ENCODE data around the gene NTRK2.
"Not testable (repeated sequence)": the region's sequence is repeated elsewhere in the genome, so short reads cannot be mapped to it uniquely, and the experiment has no call there.

The NTRK2 gene

DNA sequence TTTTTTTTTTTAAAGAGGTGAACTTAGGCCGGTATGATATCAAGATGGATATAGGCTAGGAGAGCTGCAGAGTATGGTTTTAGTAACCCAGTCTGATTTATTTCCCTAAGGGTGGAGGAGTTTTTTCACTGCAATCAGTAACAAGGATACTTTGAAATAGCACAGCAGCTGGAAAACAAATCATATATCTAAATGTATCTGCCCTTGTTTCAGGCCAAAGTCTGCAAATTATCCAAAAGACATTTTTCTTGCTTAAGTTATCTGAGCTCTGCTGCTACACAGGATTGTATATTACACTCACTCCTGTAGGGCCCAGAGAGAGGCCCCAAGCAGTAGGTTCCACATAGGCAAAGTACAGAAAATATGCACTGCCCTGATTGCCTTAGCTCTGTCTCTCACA lies 222.4 kb downstream of the NTRK2 start:
- no peak for DNase-seq (ENCODE audit: low read depth in 2 of 2)

DNA sequence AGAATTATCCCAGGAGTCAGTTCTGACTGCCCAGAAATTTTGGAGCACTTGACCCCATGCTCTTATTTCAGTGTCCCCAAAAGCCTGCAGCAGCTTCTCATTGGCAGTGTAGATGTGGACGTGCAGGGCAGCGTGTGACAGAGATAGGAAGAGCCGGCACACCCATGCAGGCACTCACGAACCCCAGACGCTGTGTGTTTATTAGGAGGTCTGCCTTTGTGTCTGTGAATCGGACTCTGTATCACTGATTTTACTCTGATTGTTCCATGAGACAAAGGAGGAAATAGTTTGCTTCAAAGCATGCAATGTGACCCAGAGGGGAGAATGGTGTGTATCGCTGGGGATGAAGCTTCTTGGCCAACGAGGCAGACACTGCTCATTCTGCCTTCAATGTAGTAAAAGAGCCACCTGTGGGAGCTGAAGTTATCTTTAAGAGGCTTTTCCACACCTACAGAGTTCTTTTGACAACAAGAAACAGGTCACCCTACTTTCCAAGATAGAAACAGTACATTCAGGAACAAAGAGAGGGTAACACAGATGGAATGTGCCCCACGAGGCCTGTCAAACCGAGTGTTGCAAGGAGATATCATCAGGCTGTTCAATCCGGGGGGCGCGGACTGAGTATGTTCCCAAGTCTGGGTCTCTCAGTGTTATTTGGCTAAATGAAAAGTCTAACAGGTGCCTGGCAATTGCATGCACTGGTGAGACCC lies 224.0 kb downstream of the NTRK2 start:
- DNase-seq (ENCODE audit: low read depth in 2 of 2) = no peak

DNA sequence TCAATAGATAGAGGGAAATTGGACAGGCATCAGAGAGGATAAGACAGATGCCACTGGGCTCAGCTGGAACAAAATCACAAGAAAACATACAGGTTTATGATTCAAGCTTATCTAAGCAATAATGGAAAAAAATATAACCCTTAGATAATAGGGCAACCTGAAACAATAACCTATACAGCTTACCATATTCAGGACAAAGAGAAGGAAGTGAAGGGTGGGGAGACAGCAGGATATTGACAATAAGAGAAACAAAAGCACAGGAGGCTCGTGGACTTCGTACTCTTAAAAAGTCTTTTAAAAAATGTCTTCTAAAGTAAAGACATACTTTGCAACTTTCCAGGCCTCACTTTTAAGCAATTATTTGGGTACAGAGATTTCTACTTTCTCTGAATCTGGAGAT lies 225.3 kb downstream of the NTRK2 start:
- DNase-seq (ENCODE audit: low read depth in 2 of 2) = no peak

DNA sequence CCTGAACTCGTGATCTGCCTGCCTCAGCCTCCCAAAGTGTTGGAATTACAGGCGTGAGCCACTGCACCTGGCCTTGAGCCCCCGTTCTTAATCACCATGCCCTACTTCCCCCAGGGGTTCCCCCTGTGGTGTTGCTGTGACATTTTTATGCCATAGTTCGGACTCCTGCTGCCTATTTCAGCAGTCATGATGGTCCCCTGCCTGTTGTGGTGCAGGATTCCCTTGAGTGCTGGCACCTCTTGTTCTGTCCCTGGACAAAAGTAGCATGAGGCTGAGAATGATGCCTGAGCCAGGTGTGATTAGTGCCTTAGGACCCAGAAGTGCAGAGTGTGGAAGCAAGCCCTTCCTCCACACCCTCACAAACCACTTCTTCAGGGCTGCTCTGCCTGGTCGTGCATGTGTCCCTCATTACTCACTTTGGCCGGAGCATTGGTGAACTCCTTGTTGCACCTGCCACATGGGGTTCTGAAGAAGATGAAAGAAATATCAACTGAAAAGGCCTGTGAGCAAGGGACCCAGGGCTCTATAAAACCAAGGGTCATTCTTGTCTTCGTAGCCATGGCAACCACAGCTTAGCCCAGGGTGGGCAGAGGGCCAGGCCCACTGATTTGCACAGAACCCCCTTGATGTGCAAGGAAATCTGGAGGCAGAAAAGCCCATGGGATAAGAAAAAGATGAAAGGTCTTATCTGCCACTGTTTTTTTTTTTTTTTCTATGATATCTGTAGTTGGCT lies 228.0 kb downstream of the NTRK2 start:
- DNase-seq (ENCODE audit: low read depth in 2 of 2) = no peak

DNA sequence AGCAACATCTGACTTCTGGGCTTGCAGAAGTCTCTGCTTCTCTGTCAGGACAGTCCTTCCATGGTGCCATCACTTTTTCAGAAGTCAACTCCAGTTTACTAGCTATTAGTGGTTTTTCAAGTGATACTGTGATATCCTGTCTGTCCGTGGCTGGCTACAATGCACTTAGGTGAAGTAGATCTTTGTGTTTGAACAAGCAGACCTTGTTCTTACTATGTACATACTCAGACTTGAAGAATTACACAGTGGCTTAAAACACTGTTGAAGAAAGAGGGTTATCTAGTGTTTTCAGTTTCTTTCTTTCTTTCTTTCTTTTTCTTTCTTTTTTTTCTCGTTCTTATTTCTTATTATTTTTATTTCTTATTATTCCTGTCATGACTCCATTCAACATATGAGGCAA lies 228.7 kb downstream of the NTRK2 start:
- no peak for DNase-seq (ENCODE audit: low read depth in 2 of 2)

DNA sequence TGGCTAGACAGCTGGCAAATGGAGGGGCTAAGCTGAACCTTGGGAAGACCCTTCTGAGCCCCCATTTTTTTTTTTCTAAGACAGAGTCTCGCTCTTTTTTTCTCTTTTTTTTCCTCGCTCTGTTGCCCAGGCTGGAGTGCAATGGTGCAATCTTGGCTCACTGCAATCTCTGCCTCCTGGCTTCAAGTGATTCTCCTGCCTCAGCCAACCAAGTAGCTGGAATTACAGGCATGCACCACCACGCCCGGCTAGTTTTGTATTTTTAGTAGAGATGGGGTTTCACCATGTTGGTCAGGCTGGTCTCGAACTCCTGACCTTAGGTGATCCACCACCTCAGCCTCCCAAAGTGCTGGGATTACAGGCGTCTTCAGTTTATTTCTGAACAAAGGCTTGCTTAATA lies 229.1 kb downstream of the NTRK2 start:
- not testable (repeated sequence) for DNase-seq (ENCODE audit: low read depth in 2 of 2)

DNA sequence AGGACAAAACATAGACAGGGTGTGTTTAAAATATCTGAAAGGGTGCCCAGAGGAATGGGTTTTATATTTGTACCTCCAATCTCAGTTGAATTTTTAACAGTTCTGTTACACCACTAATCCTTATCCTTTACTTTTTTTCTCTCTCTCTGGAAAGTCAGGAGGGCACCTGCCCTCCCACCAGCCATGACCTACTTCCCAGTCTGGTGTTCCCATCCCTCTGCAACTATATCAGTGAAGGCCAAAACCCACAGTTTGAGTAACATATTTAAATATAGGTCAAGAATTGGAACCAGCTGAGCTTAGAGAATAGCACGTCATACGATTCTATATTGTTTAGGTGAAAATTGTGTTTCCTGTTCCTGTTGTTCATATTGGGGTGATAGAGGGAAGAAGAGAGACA lies 229.8 kb downstream of the NTRK2 start:
- DNase-seq (ENCODE audit: low read depth in 2 of 2) = no peak

DNA sequence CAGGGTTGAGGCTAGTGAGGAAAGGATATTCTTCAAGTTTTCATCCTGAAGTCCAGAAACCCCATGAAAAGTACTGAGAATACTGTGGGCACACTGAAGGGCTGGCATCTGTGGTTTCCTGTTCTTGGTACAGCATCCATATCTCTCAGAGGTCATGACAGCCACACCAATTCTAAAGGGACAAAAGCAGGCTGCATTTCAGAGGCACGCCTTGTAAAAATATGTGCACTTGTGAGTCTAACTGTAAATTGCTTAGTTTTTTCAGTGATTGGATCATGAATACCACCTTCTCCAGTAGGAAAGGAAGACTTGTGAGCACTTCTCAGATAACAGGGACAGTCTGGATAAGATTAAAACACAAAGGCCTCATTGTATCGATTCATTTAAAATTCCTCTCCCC lies 230.9 kb downstream of the NTRK2 start:
- DNase-seq (ENCODE audit: low read depth in 2 of 2) = no peak

DNA sequence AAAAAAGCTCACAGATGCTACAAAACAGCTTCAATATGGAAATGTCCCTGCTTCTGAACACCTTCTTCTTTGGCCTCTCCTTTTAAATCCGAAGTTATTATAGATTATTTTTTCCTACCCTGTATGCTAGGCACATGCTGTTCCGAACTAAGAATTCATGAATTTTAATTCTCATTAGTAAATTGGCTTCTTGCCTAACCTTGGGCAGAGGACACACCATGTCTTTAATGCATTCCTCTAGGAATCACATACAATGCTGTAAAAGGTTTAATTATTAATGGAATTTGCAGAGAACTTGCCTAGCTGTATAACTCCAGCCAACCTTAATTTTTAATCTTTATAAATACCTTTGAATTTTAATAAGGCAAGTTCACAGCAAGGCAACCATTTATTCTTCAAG lies 234.4 kb downstream of the NTRK2 start:
- no peak for DNase-seq (ENCODE audit: low read depth in 2 of 2)

DNA sequence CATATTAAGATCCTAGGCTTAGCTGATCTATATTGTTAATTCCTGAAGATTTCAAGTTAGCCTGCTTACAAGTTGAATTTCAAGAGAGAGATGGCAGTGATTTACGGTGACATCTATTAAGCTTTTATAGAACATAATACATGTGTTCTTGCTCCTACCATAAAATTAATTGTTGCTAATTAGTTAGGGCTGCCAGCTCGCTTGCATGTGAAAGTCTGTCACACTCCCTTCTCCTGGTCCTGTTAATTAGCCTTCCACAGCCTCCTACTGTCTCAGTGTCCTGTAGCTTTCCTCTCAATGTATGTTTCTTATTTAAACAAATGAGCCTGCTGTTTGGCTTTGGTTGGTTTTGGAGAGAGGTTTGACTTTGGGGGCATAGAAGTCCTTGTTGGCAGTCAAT lies 247.2 kb downstream of the NTRK2 start:
- DNase-seq (ENCODE audit: low read depth in 2 of 2) = no peak

DNA sequence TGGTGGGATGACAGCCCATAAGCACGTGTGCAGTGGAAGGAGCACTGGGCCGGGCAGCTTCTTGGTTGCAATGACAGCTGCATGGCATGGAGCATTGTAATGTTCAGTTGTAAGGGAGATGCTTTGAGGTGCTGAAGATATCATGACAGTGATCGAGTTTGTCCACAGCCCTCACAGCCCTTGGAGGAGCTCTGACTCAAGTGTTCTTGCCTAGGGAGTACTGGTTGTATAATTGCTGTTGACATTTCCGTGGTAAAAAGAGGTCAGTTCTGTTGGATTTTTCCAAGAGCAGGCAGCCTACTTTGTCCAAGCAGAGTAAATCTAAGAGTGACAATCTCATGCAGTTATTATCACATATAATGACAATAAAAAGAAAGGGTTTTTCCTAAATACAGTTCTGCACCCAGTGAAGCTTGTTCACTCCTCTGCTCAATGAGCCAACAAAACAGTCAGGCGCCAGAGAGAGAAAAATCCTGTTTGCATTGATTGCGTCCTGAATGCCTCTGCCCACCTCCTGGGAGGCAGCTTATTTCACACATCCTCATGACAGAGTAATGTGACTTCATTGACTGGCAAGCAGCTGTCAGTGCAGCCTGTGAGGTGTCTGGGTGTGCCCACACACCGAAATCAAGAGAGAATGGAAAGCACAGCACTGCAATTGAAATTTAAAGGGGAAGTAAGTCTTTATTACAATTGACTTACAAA lies 248.0 kb downstream of the NTRK2 start:
- DNase-seq (ENCODE audit: low read depth in 2 of 2) = no peak

DNA sequence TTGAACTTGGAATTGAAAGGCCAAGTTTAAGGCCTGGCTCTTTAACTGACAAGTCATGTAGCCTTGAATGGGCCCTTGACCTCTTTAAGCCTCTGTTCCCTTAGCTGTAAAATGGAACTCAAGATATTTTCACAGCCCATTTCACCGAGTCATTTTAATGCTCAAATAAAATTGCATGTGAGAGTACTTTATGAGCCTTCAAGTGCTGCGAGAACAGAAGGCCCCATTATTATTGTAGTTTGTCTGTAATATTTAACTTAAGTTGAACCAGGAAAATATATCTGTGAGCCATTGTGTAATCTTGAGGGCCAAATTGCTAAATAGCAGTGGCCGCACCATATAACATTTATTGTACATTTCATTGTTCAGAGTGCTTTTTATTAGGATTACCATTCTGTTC lies 249.9 kb downstream of the NTRK2 start:
- no peak for DNase-seq (ENCODE audit: low read depth in 2 of 2)

DNA sequence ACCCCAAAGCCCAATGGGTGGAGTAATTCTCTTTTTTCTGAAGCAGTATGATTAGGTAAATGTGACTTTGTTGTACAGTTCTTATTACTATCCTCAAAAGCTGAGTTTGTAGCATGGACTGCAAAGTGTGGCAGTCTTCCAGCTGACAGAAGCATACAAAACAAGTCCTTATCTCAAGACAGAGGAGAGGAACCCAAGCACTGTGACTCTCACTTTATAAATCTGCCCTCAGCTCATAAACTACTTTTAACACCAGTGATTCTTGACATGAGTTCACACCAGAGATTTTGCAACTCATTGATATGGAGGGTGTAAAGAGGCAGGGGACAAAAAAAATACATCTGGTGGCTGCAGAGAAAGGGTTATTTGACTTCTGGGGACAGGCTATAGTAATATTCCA lies 251.6 kb downstream of the NTRK2 start:
- DNase-seq (ENCODE audit: low read depth in 2 of 2) = no peak

DNA sequence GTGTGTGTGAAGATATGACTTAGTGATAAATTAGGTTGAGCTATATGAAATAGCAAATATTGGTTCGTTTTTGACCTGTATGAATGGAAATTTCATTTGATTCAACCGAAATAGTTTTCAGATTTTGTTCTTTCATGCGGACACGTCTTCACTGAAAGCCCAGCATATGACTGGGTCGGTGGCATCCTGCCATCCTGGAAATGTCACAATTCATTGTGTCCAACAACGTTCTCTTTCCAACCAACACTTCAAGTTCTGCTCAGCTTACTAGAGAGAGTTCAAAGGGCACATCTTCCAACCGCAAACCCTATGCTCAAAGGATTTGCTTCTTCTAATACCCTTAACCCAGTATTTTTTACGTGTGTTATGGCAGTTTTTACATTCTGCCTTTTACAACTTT lies 252.5 kb downstream of the NTRK2 start:
- no peak for DNase-seq (ENCODE audit: low read depth in 2 of 2)

DNA sequence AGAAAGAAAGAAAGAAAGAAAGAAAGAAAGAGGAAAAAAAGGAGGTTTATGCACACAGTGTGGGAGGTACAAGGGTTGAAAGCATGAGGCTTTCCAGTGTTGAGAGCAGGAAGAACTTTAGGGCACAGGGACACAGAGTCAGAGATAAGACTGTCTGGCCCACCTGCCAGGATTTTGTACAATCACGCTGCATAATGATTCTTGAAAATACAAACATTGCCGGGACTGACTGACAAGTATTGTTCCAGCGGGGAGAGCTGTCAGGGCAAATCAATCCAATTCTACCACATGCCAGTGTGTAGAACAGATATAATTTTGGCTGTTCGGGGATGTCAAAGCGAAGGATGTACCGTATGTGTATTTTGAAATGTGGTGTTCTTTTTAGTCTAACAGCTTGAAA lies 254.7 kb downstream of the NTRK2 start:
- no peak for DNase-seq (ENCODE audit: low read depth in 2 of 2)

DNA sequence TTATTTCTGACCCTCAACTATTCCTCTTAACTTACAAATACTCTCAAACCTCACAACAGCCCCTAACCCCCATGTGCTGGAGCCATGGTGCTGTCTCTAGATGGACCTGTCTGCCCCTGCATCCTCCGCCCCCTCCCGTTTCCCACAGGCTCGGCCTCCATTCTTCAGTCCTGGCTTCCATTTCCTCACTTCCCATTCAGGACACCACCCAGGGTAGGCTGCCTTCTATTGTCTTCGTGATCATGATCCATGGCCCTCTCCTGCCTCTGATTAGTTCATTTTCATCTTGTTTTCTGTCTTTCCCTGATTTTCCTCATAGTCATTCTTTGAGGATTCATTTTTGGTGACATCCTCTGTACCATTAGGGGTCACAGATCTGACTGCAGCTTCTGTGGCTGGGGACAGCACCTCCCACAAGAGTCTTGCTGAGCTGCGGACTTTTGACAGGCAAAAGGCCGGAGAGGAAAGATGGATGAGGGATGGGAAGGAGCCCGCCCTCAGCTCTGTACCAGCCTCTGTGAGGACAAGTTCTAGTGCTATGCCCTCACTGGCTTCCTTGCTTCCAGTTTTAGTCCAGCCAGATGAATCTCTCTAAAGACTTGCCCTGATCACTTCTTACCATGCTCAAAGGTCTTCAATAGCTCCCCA lies 255.8 kb downstream of the NTRK2 start:
- no peak for DNase-seq (ENCODE audit: low read depth in 2 of 2)

DNA sequence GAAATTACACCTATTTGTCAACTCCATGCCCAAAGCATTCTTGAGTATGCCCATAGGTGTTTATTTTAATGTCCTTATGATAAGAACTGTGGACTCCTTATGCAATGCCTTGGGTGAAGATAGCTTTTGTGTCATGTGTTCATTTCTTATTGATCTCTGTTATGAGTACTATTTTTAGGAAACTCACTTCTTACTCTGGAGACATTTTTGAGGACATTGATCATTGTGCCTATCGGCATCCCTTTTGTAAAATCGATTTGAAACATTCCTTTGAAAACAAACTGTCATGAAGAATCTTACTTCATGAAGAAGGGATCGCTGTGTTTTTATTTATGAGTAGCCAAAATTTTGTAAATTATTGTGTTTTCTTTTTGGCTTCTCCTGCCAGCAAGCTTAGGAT lies 257.3 kb downstream of the NTRK2 start:
- no peak for DNase-seq (ENCODE audit: low read depth in 2 of 2)

DNA sequence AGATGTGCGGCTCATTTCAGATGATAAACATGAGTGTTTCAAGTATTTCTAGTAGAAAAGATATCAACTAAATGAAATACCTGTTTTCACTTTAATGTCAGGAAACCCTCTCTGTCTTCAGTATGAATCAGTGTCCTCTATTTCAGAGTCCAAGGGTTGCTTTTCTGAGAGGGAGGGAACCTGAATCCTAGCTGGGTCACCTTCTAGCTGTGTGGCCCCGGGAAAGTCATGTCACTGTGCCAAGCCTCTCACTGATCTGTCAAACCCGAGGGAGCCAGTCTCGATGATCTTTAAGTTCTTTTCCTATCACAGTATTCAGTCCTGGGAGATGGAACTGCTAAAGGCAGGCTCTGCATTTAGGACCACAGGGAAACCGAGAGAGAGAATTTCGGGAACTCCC lies 258.9 kb downstream of the NTRK2 start:
- no peak for DNase-seq (ENCODE audit: low read depth in 2 of 2)

DNA sequence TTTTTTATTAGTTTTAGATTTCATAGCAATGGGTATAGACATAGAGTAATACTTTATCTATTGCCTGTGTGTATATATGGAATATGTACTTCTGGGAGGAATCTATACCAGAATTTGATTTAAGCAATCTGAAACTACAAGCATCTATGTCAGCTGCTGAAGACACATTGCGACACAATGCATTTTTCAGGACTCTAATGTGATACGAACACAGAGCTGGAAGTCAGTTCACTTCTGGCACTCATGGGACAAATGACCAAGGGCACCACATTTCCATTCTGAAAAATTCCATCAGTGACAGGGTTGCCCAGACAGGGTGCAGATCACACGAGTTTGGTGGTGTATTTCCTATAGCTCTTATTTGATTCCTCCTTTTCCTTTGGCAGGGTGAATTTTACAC lies 259.5 kb downstream of the NTRK2 start:
- DNase-seq (ENCODE audit: low read depth in 2 of 2) = no peak

DNA sequence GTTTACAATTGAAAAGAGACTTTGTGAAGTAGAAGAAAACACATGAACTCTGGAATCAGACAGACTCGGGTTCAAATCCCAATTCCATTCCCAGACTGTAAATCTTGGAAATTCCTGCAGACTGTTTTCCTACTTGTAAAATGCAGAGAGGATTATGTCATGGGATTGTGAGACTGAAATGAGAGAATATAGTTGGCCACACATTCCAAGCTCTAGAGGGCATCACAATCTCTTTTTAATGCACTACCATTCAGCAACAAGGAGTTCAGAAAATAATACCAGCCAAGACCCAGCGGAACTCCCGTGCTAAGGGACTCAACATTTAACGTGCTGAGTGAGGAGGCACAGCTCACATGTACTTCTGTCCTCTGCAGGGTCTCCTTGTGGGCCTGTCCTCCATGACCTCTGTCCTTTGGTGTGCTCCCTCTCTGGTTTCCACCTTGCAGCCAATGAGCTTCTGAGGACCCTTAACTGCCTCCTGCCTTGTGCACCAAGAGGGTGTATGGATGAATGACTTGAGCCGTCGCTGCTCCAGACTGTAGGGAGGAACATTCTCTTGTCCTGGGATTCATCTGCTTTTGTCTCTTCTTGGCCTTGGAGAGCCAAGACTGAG lies 263.5 kb downstream of the NTRK2 start:
- no peak for DNase-seq (ENCODE audit: low read depth in 2 of 2)

DNA sequence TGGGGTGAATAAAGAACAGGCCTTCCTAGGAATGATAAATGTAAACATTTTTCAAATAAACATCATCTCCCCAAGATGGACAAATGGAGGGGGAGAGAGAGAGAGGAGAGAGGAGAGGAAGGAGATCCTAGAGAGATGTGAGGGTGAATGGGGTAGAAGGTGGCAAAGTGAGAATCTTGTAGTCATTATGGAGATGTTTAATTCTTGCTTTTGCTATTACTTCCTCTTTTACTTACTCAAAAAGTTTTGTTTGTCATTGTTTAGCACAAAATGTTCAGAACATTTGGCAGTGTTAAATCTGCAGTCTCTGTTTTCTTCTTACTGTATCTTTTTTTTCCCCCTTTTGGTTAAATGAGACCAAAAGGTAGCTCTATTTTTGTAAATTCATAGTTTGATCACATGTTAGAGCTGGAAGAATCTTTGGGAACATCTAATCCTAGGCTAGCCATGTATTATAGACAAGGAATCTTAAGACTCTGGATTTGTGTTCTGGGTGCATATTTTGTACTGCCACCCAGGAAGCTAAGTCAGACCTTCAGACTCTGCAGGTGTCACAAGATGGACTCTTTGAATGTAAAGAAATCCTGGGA lies 266.1 kb downstream of the NTRK2 start:
- no peak for DNase-seq (ENCODE audit: low read depth in 2 of 2)

DNA sequence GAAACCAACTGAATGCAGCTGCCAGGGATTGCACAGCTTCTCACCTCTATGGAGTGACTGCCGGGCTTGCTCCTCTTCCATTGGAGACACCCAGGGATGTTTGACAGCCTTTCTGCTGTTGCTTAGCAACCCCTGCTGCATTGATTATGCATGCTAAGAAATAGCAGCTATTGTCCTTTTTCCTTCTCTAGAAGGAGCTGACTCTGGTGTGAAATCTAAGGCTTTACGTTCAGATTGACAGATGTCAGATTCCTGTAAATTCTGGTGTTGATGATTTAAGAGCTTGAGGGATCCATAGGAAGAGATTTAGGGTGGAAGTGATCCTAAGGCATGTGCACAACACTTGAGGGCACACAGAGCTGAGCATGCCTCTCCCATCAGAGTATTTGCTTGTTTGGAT lies 267.7 kb downstream of the NTRK2 start:
- DNase-seq (ENCODE audit: low read depth in 2 of 2) = no peak

Data from stimulated activated CD8-positive, alpha-beta memory T cell treated with anti-CD3 and anti-CD28 coated beads, Interleukin-7, amount 100 ng/mL, for 1 hour (primary cell).